ENCODE data around the gene GGTA1.
A peak's percentile ranks its signal among the peaks of the same experiment; 100 is the strongest.
"Not testable (repeated sequence)": the region's sequence is repeated elsewhere in the genome, so short reads cannot be mapped to it uniquely, and the experiment has no call there.

Gene GGTA1

GRCh38 chr9:121455527-121456239 lies 44.0 kb downstream of the GGTA1 start:
- DNase-seq, result peak in 1 of 5 experiments; percentile 80

GRCh38 chr9:121454972-121455371 lies 44.7 kb downstream of the GGTA1 start:
- DNase-seq, result peak in 1 of 5 experiments; percentile 57

GRCh38 chr9:121453232-121453892 lies 46.3 kb downstream of the GGTA1 start:
- no peak for DNase-seq

- no peak for DNase-seq
These were observed 47.6 kb downstream of the GGTA1 start for GRCh38 chr9:121452085-121452484.

- DNase-seq, result no peak
These were observed 48.1 kb downstream of the GGTA1 start for GRCh38 chr9:121451586-121451985.

GRCh38 chr9:121450241-121450640 lies 49.4 kb downstream of the GGTA1 start:
- DNase-seq, result no peak

- no peak for DNase-seq
These were observed 49.9 kb downstream of the GGTA1 start for GRCh38 chr9:121449786-121450185.

- no peak for DNase-seq
These were observed 52.3 kb downstream of the GGTA1 start for GRCh38 chr9:121447321-121447834.

- DNase-seq, result peak in 1 of 5 experiments; percentile 33
These were observed 53.7 kb downstream of the GGTA1 start for GRCh38 chr9:121445986-121446385.

GRCh38 chr9:121443981-121444380 lies 55.7 kb downstream of the GGTA1 start:
- no peak for DNase-seq

- no peak for DNase-seq
These were observed 58.5 kb downstream of the GGTA1 start for GRCh38 chr9:121441165-121441564.

GRCh38 chr9:121439711-121440664 lies 59.7 kb downstream of the GGTA1 start:
- no peak for DNase-seq

GRCh38 chr9:121439016-121439415 lies 60.6 kb downstream of the GGTA1 start:
- DNase-seq, result no peak

GRCh38 chr9:121437891-121438290 lies 61.8 kb downstream of the GGTA1 start:
- DNase-seq, result no peak

- DNase-seq, result not testable (repeated sequence)
These were observed 62.6 kb downstream of the GGTA1 start for GRCh38 chr9:121437046-121437445.

- DNase-seq, result no peak
These were observed 64.7 kb downstream of the GGTA1 start for GRCh38 chr9:121434969-121435368.

GRCh38 chr9:121427899-121428298 lies 71.7 kb downstream of the GGTA1 start:
- no peak for DNase-seq

- no peak for DNase-seq
These were observed 75.6 kb downstream of the GGTA1 start for GRCh38 chr9:121424024-121424432.

GRCh38 chr9:121411993-121412392 lies 87.7 kb downstream of the GGTA1 start:
- DNase-seq, result no peak

GRCh38 chr9:121405899-121406298 lies 93.7 kb downstream of the GGTA1 start:
- no peak for DNase-seq

Measured in T-helper 2 cell (primary cell).